HepG2 (cell line): ENCODE measurements around the gene PLA2G2A.

ENCODE experiments used
- EZH2 ChIP-seq: conservative IDR thresholded peaks from 2 replicates; pipeline ENCODE4 v1.6.1; 2012; ENCODE audit warnings: mild to moderate bottlenecking, low read depth, low read length, moderate library complexity
- PHF21A ChIP-seq: sonication (generic); formaldehyde crosslinking; IDR thresholded peaks from 2 replicates; pipeline ENCODE4 v1.5.0; 2020; ENCODE audit warnings: mild to moderate bottlenecking, missing genetic modification reagents
- PHF5A ChIP-seq: IDR thresholded peaks from one replicate; pipeline ENCODE4 v1.6.1; 2018; ENCODE audit warnings: low read depth, missing genetic modification reagents; ENCODE audit not compliant: unreplicated experiment
- TCF7 ChIP-seq: sonication (generic); IDR thresholded peaks from 2 replicates; pipeline ENCODE4 v1.6.1; 2016; ENCODE audit warnings: antibody characterized with exemption, low read depth
- USF2 ChIP-seq, 2 experiments: sonication (generic) in 1 of 2; formaldehyde crosslinking in 1 of 2; IDR thresholded peaks; 2 replicates each; pipeline versions ENCODE4 v1.5.1 to v1.6.1; 2011 to 2020; ENCODE audit warnings: borderline replicate concordance in 1 of 2, low read depth in 1 of 2, low read length in 1 of 2, mild to moderate bottlenecking in 1 of 2, missing genetic modification reagents in 1 of 2, moderate library complexity in 1 of 2
- ZFP90 ChIP-seq: sonication (generic); formaldehyde crosslinking; IDR thresholded peaks from 2 replicates; pipeline ENCODE4 v1.8.0; 2022; ENCODE audit warnings: missing genetic modification reagents, mild to moderate bottlenecking, inconsistent platforms, borderline replicate concordance
- TF ChIP-seq, protein P1 (sequence below), 2 experiments: sonication (generic) in 1 of 2; formaldehyde crosslinking in 1 of 2; IDR thresholded peaks; 2 replicates each; pipeline versions ENCODE4 v1.4.0 to v1.6.1; 2018 to 2020; ENCODE audit warnings: missing genetic modification reagents in 2 of 2, borderline replicate concordance in 1 of 2, low read depth in 1 of 2, mild to moderate bottlenecking in 1 of 2, missing biosample characterization in 1 of 2
- TF ChIP-seq, protein P2 (sequence below): sonication (generic); formaldehyde crosslinking; IDR thresholded peaks from 2 replicates; pipeline ENCODE4 v1.4.0; 2020; ENCODE audit warnings: missing genetic modification reagents

DNA sequence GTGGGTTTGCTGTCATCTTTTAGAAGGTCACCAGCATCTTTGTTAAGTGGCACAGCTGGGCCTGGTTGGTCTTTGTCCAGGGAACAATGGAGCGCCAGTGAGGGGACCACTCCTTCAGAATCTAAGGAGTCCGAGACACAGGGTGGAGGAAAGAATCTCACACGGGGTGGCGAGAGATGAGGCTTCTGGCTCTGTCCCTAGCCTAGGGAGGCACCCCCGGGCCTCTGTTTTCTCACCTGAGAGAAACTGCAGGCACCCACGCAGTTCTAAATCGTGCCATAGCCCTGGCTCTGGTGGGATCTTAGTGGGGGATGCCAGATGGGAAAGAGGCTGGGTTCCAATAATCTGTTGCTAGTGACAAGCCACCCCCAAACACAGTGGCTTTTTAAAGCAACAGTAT, 45.1 kb downstream of the PLA2G2A start:
- TF ChIP-seq, protein P1, sequence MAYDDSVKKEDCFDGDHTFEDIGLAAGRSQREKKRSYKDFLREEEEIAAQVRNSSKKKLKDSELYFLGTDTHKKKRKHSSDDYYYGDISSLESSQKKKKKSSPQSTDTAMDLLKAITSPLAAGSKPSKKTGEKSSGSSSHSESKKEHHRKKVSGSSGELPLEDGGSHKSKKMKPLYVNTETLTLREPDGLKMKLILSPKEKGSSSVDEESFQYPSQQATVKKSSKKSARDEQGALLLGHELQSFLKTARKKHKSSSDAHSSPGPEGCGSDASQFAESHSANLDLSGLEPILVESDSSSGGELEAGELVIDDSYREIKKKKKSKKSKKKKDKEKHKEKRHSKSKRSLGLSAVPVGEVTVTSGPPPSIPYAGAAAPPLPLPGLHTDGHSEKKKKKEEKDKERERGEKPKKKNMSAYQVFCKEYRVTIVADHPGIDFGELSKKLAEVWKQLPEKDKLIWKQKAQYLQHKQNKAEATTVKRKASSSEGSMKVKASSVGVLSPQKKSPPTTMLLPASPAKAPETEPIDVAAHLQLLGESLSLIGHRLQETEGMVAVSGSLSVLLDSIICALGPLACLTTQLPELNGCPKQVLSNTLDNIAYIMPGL (CRISPR knock-in tag; IDR thresholded peaks at IDR 0.05; ENCODE audit: borderline replicate concordance in 1 of 2, low read depth in 1 of 2), result no peak
- TF ChIP-seq TCF7 (no peak), PHF21A (CRISPR knock-in tag) (no peak), USF2 (IDR thresholded peaks at IDR 0.05; ENCODE audit: low read depth, low read length) (no peak), USF2 (CRISPR knock-in tag; IDR thresholded peaks at IDR 0.05; ENCODE audit: borderline replicate concordance) (no peak), PHF5A (CRISPR knock-in tag) (no peak), ZFP90 (no peak), EZH2 (no peak)
- TF ChIP-seq, protein P2, sequence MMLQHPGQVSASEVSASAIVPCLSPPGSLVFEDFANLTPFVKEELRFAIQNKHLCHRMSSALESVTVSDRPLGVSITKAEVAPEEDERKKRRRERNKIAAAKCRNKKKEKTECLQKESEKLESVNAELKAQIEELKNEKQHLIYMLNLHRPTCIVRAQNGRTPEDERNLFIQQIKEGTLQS (CRISPR knock-in tag), result no peak
